HepG2 (cell line): ENCODE measurements around the gene F12. TPM values are rescaled to one million over a fixed set of nuclear protein-coding genes. Genes with fewer than 3 reads are reported as not detected.

Source experiments
- NFE2L1 ChIP-seq: sonication (generic); formaldehyde crosslinking; IDR thresholded peaks from 2 replicates; pipeline ENCODE4 v1.4.0; 2020; ENCODE audit warnings: missing genetic modification reagents, mild to moderate bottlenecking, borderline replicate concordance
- PLSCR1 ChIP-seq: sonication (generic); formaldehyde crosslinking; IDR thresholded peaks from 2 replicates; pipeline ENCODE4 v1.5.0; 2020; ENCODE audit warnings: missing genetic modification reagents, mild to moderate bottlenecking, borderline replicate concordance
- RARA ChIP-seq: IDR thresholded peaks from 2 replicates; pipeline ENCODE4 v1.6.1; 2016; ENCODE audit warnings: missing genetic modification reagents, missing compliant biosample characterization
- RFX3 ChIP-seq: IDR thresholded peaks from 2 replicates; pipeline ENCODE4 v1.6.1; 2016; ENCODE audit warnings: missing biosample characterization, missing genetic modification reagents
- TP53 ChIP-seq: sonication (generic); formaldehyde crosslinking; conservative IDR thresholded peaks from 2 replicates; pipeline ENCODE4 v1.4.0; 2020; ENCODE audit warnings: missing genetic modification reagents
- ZFP36 ChIP-seq: fragments of 150-350 bp; IDR thresholded peaks from 2 replicates; pipeline ENCODE4 v1.6.1; 2018; ENCODE audit warnings: borderline replicate concordance, low read length, low read depth; ENCODE audit not compliant: partially characterized antibody
- ZKSCAN8 ChIP-seq: IDR thresholded peaks from 2 replicates; pipeline ENCODE4 v1.6.1; 2016; ENCODE audit warnings: borderline replicate concordance, missing genetic modification reagents, missing compliant biosample characterization
- ZMAT5 ChIP-seq: sonication (generic); formaldehyde crosslinking; IDR thresholded peaks from 2 replicates; pipeline ENCODE4 v1.5.0; 2020; ENCODE audit warnings: mild to moderate bottlenecking, low read depth, missing genetic modification reagents, borderline replicate concordance
- ZNF180 ChIP-seq: sonication (generic); formaldehyde crosslinking; IDR thresholded peaks from 2 replicates; pipeline ENCODE4 v1.4.0; 2020; ENCODE audit warnings: low read depth, missing genetic modification reagents, borderline replicate concordance
- ZNF607 ChIP-seq: sonication (generic); formaldehyde crosslinking; IDR thresholded peaks from 2 replicates; pipeline ENCODE4 v1.5.1; 2020; ENCODE audit warnings: missing genetic modification reagents, mild to moderate bottlenecking, borderline replicate concordance
- ZNF713 ChIP-seq: sonication (generic); formaldehyde crosslinking; IDR thresholded peaks from 2 replicates; pipeline ENCODE4 v1.4.0; 2020; ENCODE audit warnings: mild to moderate bottlenecking, missing genetic modification reagents
- polyA plus RNA-seq, 8 experiments: library from polyadenylated mRNA; depleted of rRNA in 3 of 8; stranded (reverse) in 7 of 8; unstranded in 1 of 8; fragments of >200 nt; fragmentation: Illumina TruSeq in 4 of 8; extraction: Trizol in 4 of 8; gene quantifications; 2 replicates each; pipeline versions ENCODE4 v1.2.1 to v1.2.3, GENCODE V29; 2011 to 2016; ENCODE audit warnings: low read depth in 4 of 8, missing spikeins in 1 of 8, mixed read lengths in 1 of 8; ENCODE audit not compliant: insufficient read depth in 1 of 8
- total RNA-seq, 5 experiments: library from RNA; depleted of rRNA; stranded (reverse); fragments of >200 nt; fragmentation: Illumina TruSeq; extraction: Trizol; gene quantifications; 2 replicates each; pipeline ENCODE4 v1.2.3, GENCODE V29; 2016; ENCODE audit warnings: low read depth in 1 of 5
- TF ChIP-seq, protein P1 (sequence below), 2 experiments: sonication (generic) in 1 of 2; formaldehyde crosslinking in 1 of 2; IDR thresholded peaks; 2 replicates each; pipeline versions ENCODE4 v1.5.1 to v1.6.1; 2011 to 2020; ENCODE audit warnings: borderline replicate concordance in 1 of 2, low read depth in 1 of 2, low read length in 1 of 2, mild to moderate bottlenecking in 1 of 2, missing genetic modification reagents in 1 of 2, moderate library complexity in 1 of 2
- TF ChIP-seq, protein P2 (sequence below): sonication (generic); formaldehyde crosslinking; IDR thresholded peaks from 2 replicates; pipeline ENCODE4 v1.4.0; 2020; ENCODE audit warnings: missing genetic modification reagents, borderline replicate concordance
- TF ChIP-seq, protein P3 (sequence below): sonication (generic); formaldehyde crosslinking; IDR thresholded peaks from 2 replicates; pipeline ENCODE4 v1.4.0; 2020; ENCODE audit warnings: missing genetic modification reagents, mild to moderate bottlenecking, borderline replicate concordance

F12 gene
- total and polyA plus RNA-seq, 2 of the 13 experiments (the other 11 are each of a cell fraction or from before 2014, with no cell fraction given) = 2.5 to 3.0 TPM

DNA sequence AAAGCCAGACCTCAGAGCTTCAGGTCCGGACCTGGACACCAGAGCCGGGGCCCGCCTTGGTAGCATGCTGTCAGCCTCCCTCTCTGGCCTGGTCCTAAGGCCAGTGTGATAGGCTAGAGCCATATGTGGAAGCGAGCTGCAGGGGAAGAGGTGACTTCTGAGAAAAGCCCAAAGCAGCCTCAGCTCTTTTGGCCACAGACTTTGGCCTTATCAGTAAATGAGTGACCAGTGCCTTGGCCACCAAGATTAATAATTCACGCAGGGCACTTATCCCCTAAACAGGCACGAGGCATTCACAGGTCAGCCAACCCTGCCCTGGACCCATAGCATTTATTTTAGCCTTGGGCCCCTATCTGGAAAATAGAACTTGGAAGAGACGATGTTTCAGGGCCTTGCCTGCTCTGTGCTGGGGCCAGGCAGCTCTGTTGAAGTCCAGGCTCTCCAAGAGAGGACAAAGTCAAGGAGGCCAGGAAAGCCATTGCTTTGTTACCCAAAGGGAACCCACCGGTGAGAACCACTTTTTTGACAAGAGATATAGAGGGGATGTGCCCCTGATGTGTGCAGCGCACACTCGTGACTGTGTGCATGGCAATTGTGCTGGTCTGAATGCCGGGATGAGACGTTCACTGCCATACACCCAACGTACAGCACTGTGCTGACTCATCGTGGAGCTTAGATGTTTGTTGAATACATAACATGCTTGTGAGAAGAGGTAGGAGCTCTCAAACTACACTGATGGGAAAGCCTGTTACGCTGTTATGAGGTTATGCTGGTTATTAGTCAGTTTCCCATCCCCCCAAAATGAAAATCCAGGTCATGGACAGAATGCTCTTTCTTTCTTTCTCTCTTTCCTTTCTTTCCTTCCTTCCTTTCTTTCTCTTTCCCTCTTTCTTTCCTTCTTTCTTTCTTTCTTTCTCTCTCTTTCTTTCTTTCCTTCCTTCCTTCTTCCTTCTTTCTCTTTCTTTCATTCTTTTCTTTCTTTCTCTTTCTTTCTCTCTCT is 30.2 kb downstream of the F12 start (continued):
- TF ChIP-seq, protein P1, sequence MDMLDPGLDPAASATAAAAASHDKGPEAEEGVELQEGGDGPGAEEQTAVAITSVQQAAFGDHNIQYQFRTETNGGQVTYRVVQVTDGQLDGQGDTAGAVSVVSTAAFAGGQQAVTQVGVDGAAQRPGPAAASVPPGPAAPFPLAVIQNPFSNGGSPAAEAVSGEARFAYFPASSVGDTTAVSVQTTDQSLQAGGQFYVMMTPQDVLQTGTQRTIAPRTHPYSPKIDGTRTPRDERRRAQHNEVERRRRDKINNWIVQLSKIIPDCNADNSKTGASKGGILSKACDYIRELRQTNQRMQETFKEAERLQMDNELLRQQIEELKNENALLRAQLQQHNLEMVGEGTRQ (IDR thresholded peaks at IDR 0.05; ENCODE audit: low read depth, low read length) = no peak
- TF ChIP-seq, protein P1 (CRISPR knock-in tag; IDR thresholded peaks at IDR 0.05; ENCODE audit: borderline replicate concordance) = peak; percentile 34
- TF ChIP-seq, protein P2, sequence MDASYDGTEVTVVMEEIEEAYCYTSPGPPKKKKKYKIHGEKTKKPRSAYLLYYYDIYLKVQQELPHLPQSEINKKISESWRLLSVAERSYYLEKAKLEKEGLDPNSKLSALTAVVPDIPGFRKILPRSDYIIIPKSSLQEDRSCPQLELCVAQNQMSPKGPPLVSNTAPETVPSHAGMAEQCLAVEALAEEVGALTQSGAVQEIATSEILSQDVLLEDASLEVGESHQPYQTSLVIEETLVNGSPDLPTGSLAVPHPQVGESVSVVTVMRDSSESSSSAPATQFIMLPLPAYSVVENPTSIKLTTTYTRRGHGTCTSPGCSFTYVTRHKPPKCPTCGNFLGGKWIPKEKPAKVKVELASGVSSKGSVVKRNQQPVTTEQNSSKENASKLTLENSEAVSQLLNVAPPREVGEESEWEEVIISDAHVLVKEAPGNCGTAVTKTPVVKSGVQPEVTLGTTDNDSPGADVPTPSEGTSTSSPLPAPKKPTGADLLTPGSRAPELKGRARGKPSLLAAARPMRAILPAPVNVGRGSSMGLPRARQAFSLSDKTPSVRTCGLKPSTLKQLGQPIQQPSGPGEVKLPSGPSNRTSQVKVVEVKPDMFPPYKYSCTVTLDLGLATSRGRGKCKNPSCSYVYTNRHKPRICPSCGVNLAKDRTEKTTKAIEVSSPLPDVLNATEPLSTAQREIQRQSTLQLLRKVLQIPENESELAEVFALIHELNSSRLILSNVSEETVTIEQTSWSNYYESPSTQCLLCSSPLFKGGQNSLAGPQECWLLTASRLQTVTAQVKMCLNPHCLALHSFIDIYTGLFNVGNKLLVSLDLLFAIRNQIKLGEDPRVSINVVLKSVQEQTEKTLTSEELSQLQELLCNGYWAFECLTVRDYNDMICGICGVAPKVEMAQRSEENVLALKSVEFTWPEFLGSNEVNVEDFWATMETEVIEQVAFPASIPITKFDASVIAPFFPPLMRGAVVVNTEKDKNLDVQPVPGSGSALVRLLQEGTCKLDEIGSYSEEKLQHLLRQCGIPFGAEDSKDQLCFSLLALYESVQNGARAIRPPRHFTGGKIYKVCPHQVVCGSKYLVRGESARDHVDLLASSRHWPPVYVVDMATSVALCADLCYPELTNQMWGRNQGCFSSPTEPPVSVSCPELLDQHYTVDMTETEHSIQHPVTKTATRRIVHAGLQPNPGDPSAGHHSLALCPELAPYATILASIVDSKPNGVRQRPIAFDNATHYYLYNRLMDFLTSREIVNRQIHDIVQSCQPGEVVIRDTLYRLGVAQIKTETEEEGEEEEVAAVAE = 0 out of 2 replicates have a peak, but pooled peaks have one; percentile 23
- TF ChIP-seq NFE2L1 (CRISPR knock-in tag) (peak; percentile 95; the same call in 1 of the 2 replicates), RARA (CRISPR knock-in tag) (peak; percentile 57), ZMAT5 (CRISPR knock-in tag) (no peak), ZNF713 (no peak), RFX3 (CRISPR knock-in tag) (no peak), PLSCR1 (CRISPR knock-in tag) (no peak), ZFP36 (no peak), ZKSCAN8 (0 out of 2 replicates have a peak, but pooled peaks have one; percentile 55), ZNF607 (CRISPR knock-in tag) (peak; percentile 62; the same call in 1 of the 2 replicates), TP53 (no peak), ZNF180 (CRISPR knock-in tag) (peak; percentile 33; the same call in 1 of the 2 replicates)
- TF ChIP-seq, protein P3, sequence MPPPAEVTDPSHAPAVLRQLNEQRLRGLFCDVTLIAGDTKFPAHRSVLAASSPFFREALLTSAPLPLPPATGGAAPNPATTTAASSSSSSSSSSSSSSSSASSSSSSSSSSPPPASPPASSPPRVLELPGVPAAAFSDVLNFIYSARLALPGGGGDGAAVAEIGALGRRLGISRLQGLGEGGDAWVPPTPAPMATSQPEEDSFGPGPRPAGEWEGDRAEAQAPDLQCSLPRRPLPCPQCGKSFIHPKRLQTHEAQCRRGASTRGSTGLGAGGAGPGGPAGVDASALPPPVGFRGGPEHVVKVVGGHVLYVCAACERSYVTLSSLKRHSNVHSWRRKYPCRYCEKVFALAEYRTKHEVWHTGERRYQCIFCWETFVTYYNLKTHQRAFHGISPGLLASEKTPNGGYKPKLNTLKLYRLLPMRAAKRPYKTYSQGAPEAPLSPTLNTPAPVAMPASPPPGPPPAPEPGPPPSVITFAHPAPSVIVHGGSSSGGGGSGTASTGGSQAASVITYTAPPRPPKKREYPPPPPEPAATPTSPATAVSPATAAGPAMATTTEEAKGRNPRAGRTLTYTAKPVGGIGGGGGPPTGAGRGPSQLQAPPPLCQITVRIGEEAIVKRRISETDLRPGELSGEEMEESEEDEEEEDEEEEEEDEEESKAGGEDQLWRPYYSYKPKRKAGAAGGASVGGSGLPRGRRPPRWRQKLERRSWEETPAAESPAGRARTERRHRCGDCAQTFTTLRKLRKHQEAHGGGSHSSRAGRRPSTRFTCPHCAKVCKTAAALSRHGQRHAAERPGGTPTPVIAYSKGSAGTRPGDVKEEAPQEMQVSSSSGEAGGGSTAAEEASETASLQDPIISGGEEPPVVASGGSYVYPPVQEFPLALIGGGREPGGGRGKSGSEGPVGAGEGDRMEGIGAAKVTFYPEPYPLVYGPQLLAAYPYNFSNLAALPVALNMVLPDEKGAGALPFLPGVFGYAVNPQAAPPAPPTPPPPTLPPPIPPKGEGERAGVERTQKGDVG = no peak
